HepG2 (cell line): ENCODE results near the gene ST7L. TPM values are rescaled to one million over a fixed set of nuclear protein-coding genes. Genes with fewer than 3 reads are reported as not detected.

ENCODE experiments used
- FOSL2 ChIP-seq: sonication (generic); formaldehyde crosslinking; IDR thresholded peaks from 2 replicates; pipeline ENCODE4 v1.4.0; 2020; ENCODE audit warnings: missing genetic modification reagents
- FUBP1 ChIP-seq: sonication (generic); formaldehyde crosslinking; IDR thresholded peaks from 2 replicates; pipeline ENCODE4 v1.5.1; 2020; ENCODE audit warnings: missing genetic modification reagents, mild to moderate bottlenecking, borderline replicate concordance
- HMGXB4 ChIP-seq, 2 experiments: sonication (generic) in 1 of 2; formaldehyde crosslinking in 1 of 2; IDR thresholded peaks; 2 replicates each; pipeline versions ENCODE4 v1.4.0 to v1.6.1; 2018 to 2020; ENCODE audit warnings: missing genetic modification reagents in 2 of 2, borderline replicate concordance in 1 of 2, low read depth in 1 of 2, mild to moderate bottlenecking in 1 of 2, missing biosample characterization in 1 of 2
- HOXA7 ChIP-seq: sonication (generic); formaldehyde crosslinking; IDR thresholded peaks from 2 replicates; pipeline ENCODE4 v1.8.1; 2022; ENCODE audit warnings: mild to moderate bottlenecking, missing genetic modification reagents, moderate library complexity
- IKZF5 ChIP-seq: IDR thresholded peaks from 2 replicates; pipeline ENCODE4 v1.6.1; 2018; ENCODE audit warnings: missing genetic modification reagents, mild to moderate bottlenecking, missing compliant biosample characterization
- KMT2A ChIP-seq: sonication (generic); formaldehyde crosslinking; IDR thresholded peaks from 2 replicates; pipeline ENCODE4 v1.4.0; 2020; ENCODE audit warnings: missing genetic modification reagents
- MTA1 ChIP-seq: sonication (generic); formaldehyde crosslinking; IDR thresholded peaks from 2 replicates; pipeline ENCODE4 v1.4.0; 2020; ENCODE audit warnings: missing genetic modification reagents, mild to moderate bottlenecking, borderline replicate concordance
- MXD1 ChIP-seq: sonication (generic); formaldehyde crosslinking; IDR thresholded peaks from 2 replicates; pipeline ENCODE4 v1.4.0; 2020; ENCODE audit warnings: mild to moderate bottlenecking, missing genetic modification reagents
- NCOA2 ChIP-seq: sonication (generic); formaldehyde crosslinking; IDR thresholded peaks from 2 replicates; pipeline ENCODE4 v1.8.0; 2022; ENCODE audit warnings: inconsistent platforms
- PATZ1 ChIP-seq: sonication (generic); formaldehyde crosslinking; IDR thresholded peaks from 2 replicates; pipeline ENCODE4 v1.4.0; 2020; ENCODE audit warnings: missing genetic modification reagents
- POGZ ChIP-seq: sonication (generic); formaldehyde crosslinking; IDR thresholded peaks from 2 replicates; pipeline ENCODE4 v1.4.0; 2020; ENCODE audit warnings: mild to moderate bottlenecking, missing genetic modification reagents
- RORA ChIP-seq: sonication (generic); formaldehyde crosslinking; IDR thresholded peaks from 2 replicates; pipeline ENCODE4 v1.5.0; 2020; ENCODE audit warnings: mild to moderate bottlenecking, missing genetic modification reagents, moderate library complexity
- SALL1 ChIP-seq: sonication (generic); formaldehyde crosslinking; IDR thresholded peaks from 2 replicates; pipeline ENCODE4 v1.8.0; 2022; ENCODE audit warnings: mild to moderate bottlenecking, missing genetic modification reagents
- SCMH1 ChIP-seq: sonication (generic); formaldehyde crosslinking; IDR thresholded peaks from 2 replicates; pipeline ENCODE4 v1.9.0; 2021; ENCODE audit warnings: missing genetic modification reagents, mild to moderate bottlenecking, borderline replicate concordance
- SNAPC2 ChIP-seq: sonication (generic); formaldehyde crosslinking; IDR thresholded peaks from 2 replicates; pipeline ENCODE4 v1.8.1; 2022; ENCODE audit warnings: mild to moderate bottlenecking, missing genetic modification reagents
- TFDP2 ChIP-seq: sonication (generic); formaldehyde crosslinking; IDR thresholded peaks from 2 replicates; pipeline ENCODE4 v1.4.0; 2020; ENCODE audit warnings: missing genetic modification reagents
- ZFX ChIP-seq: sonication (generic); formaldehyde crosslinking; IDR thresholded peaks from 2 replicates; pipeline ENCODE4 v1.4.0; 2020; ENCODE audit warnings: mild to moderate bottlenecking, low read depth, missing genetic modification reagents, moderate library complexity
- ZKSCAN5 ChIP-seq: sonication (generic); formaldehyde crosslinking; IDR thresholded peaks from 2 replicates; pipeline ENCODE4 v1.5.1; 2020; ENCODE audit warnings: mild to moderate bottlenecking, missing genetic modification reagents
- ZNF644 ChIP-seq: IDR thresholded peaks from 2 replicates; pipeline ENCODE4 v1.6.1; 2016; ENCODE audit warnings: low read depth
- polyA plus RNA-seq, 8 experiments: library from polyadenylated mRNA; depleted of rRNA in 3 of 8; stranded (reverse) in 7 of 8; unstranded in 1 of 8; fragments of >200 nt; fragmentation: Illumina TruSeq in 4 of 8; extraction: Trizol in 4 of 8; gene quantifications; 2 replicates each; pipeline versions ENCODE4 v1.2.1 to v1.2.3, GENCODE V29; 2011 to 2016; ENCODE audit warnings: low read depth in 4 of 8, missing spikeins in 1 of 8, mixed read lengths in 1 of 8; ENCODE audit not compliant: insufficient read depth in 1 of 8
- total RNA-seq, 5 experiments: library from RNA; depleted of rRNA; stranded (reverse); fragments of >200 nt; fragmentation: Illumina TruSeq; extraction: Trizol; gene quantifications; 2 replicates each; pipeline ENCODE4 v1.2.3, GENCODE V29; 2016; ENCODE audit warnings: low read depth in 1 of 5

ST7L gene
- total and polyA plus RNA-seq, 2 of the 13 experiments (the other 11 are each of a cell fraction or from before 2014, with no cell fraction given) = 8.6 to 19.9 TPM

- TF ChIP-seq TFDP2 = no peak
- TF ChIP-seq ZKSCAN5 (CRISPR knock-in tag) = no peak
- TF ChIP-seq IKZF5 = 0 out of 2 replicates have a peak, but pooled peaks have one; percentile 26
- no peak for TF ChIP-seq ZFX
- TF ChIP-seq FUBP1 = no peak
- 0 out of 2 replicates have a peak, but pooled peaks have one; percentile 9 for TF ChIP-seq FOSL2 (CRISPR knock-in tag)
- no peak for TF ChIP-seq MTA1 (CRISPR knock-in tag)
- no peak for TF ChIP-seq KMT2A
- 0 out of 2 replicates have a peak, but pooled peaks have one; percentile 21 for TF ChIP-seq PATZ1 (CRISPR knock-in tag)
- TF ChIP-seq RORA = no peak
- peak; percentile 55; the same call in 1 of the 2 replicates for TF ChIP-seq ZNF644 (CRISPR knock-in tag)
- 0 out of 2 replicates have a peak, but pooled peaks have one; percentile 21 for TF ChIP-seq NCOA2 (CRISPR knock-in tag)
- no peak for TF ChIP-seq HMGXB4 (CRISPR knock-in tag; IDR thresholded peaks at IDR 0.05; ENCODE audit: borderline replicate concordance in 1 of 2, low read depth in 1 of 2)
- 0 out of 2 replicates have a peak, but pooled peaks have one; percentile 28 for TF ChIP-seq POGZ (CRISPR knock-in tag)
- TF ChIP-seq SALL1 (CRISPR knock-in tag) = peak; percentile 20
- TF ChIP-seq SNAPC2 (CRISPR knock-in tag) = no peak
- no peak for TF ChIP-seq SCMH1 (CRISPR knock-in tag)
- TF ChIP-seq MXD1 (CRISPR knock-in tag) = no peak
- TF ChIP-seq HOXA7 (CRISPR knock-in tag) = no peak
Observed at GRCh38 chr1:112637254-112638109, 18.5 kb upstream of the ST7L start (continued).
